Astrocyte (in vitro differentiated cells and primary cell): ENCODE results near the gene POU2F2. TPM values are rescaled to one million over a fixed set of nuclear protein-coding genes. Genes with fewer than 3 reads are reported as not detected.

Experiments
- DNase-seq: peaks from one replicate; pipeline ENCODE4 v3.0.0-alpha.2; 2010; ENCODE audit warnings: low read depth
- FAIRE-seq: peaks from 2 replicates; lab custom pipeline; 2011; peaks lifted over from hg19 to GRCh38; lab: Jason Lieb, UNC
- H2AFZ ChIP-seq: 2 replicates; pipeline ENCODE4 v1.6.0; 2012; ENCODE audit warnings: low read depth, low read length, inconsistent platforms
- H3K27ac ChIP-seq: 2 replicates; pipeline ENCODE4 v1.5.1; 2011; ENCODE audit warnings: low read depth, low read length, inconsistent platforms
- H3K27me3 ChIP-seq: 2 replicates; pipeline ENCODE4 v1.6.0; 2011; ENCODE audit warnings: low read length, inconsistent platforms; ENCODE audit not compliant: insufficient read depth
- H3K36me3 ChIP-seq: 2 replicates; pipeline ENCODE4 v1.5.1; 2011; ENCODE audit warnings: low read length, inconsistent platforms; ENCODE audit not compliant: insufficient read depth
- H3K4me1 ChIP-seq: 2 replicates; pipeline ENCODE4 v1.5.1; 2011; ENCODE audit warnings: low read length, inconsistent platforms; ENCODE audit not compliant: insufficient read depth
- H3K4me2 ChIP-seq: 2 replicates; pipeline ENCODE4 v1.6.0; 2012; ENCODE audit warnings: low read length, inconsistent platforms
- H3K4me3 ChIP-seq: 2 replicates; pipeline ENCODE4 v1.5.1; 2011; ENCODE audit warnings: low read depth, mild to moderate bottlenecking, low read length, inconsistent platforms; ENCODE audit not compliant: insufficient read depth
- H3K79me2 ChIP-seq: 2 replicates; pipeline ENCODE4 v1.6.0; 2012; ENCODE audit warnings: mild to moderate bottlenecking, low read length, inconsistent platforms; ENCODE audit not compliant: insufficient read depth
- H3K9ac ChIP-seq: 2 replicates; pipeline ENCODE4 v1.6.0; 2012; ENCODE audit warnings: mild to moderate bottlenecking, low read length, inconsistent platforms
- H3K9me3 ChIP-seq: 2 replicates; pipeline ENCODE4 v1.5.1; 2012; ENCODE audit warnings: low read depth, mild to moderate bottlenecking, low read length, inconsistent platforms; ENCODE audit not compliant: insufficient read depth
- H4K20me1 ChIP-seq: 2 replicates; pipeline ENCODE4 v1.6.0; 2012; ENCODE audit warnings: low read length, inconsistent platforms; ENCODE audit not compliant: insufficient read depth
- H3K27ac Mint-ChIP-seq: one replicate; pipeline ENCODE4 v1.8.0; 2021; ENCODE audit warnings: mild to moderate bottlenecking, mixed read lengths; ENCODE audit not compliant: unreplicated experiment
- H3K27me3 Mint-ChIP-seq: one replicate; pipeline ENCODE4 v1.8.0; 2021; ENCODE audit warnings: low read depth, mixed read lengths; ENCODE audit not compliant: unreplicated experiment
- H3K36me3 Mint-ChIP-seq: one replicate; pipeline ENCODE4 v1.8.0; 2021; ENCODE audit warnings: low read depth, mixed read lengths; ENCODE audit not compliant: unreplicated experiment
- H3K4me1 Mint-ChIP-seq: one replicate; pipeline ENCODE4 v1.8.0; 2021; ENCODE audit warnings: low read depth, mixed read lengths; ENCODE audit not compliant: unreplicated experiment
- H3K4me3 Mint-ChIP-seq: one replicate; pipeline ENCODE4 v1.8.0; 2021; ENCODE audit warnings: mild to moderate bottlenecking, moderate library complexity, mixed read lengths; ENCODE audit not compliant: unreplicated experiment
- H3K9me3 Mint-ChIP-seq: one replicate; pipeline ENCODE4 v1.8.0; 2021; ENCODE audit warnings: mild to moderate bottlenecking, mixed read lengths; ENCODE audit not compliant: unreplicated experiment
- EZH2 ChIP-seq: IDR thresholded peaks from 2 replicates; pipeline ENCODE4 v1.6.1; 2012; ENCODE audit warnings: mild to moderate bottlenecking, low read length, inconsistent platforms; ENCODE audit not compliant: insufficient read depth
- total RNA-seq: library from RNA; stranded (reverse); gene quantifications from 2 replicates; pipeline ENCODE4 v1.2.1, GENCODE V29; 2021
- TF ChIP-seq, protein P1 (sequence below): IDR thresholded peaks from 2 replicates; pipeline ENCODE4 v1.5.1; 2011; ENCODE audit warnings: low read depth, mild to moderate bottlenecking, inconsistent platforms, low read length, moderate library complexity; ENCODE audit not compliant: insufficient read depth

The POU2F2 gene
- total RNA-seq, 1 donor from 2014 or later: 8.3 TPM

DNA sequence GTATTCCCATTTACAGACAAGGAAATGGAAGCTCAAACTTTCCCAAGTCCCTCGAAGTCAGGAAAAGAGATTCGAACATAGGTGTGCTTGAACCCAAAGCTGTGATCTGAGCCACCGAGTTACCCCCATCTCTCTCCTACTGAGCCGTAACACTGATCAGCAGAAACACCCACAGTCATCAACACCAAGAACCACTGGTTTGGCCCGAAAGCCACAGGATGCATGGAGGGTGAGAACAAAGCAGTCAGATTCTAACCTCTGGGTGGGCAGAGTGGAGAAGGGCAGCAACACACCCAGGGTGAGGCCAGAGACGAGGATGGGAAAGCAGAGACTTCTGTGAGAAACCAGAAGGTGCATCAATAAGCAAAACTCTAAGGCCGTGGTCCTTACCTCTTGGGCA lies 27.7 kb upstream of the POU2F2 start:
- Histone ChIP-seq H3K79me2 (no peaks in the 10 kb centered on the region), H3K4me2 (no peak overlapping the region), H4K20me1 (peaks cover 3% of the 10 kb centered on the region), H3K4me1 (no peaks in the 10 kb centered on the region), H3K27me3 (peaks cover 41% of the 10 kb centered on the region), H3K4me3 (no peak overlapping the region), H3K27ac (no peak overlapping the region), H2AFZ (no peak overlapping the region), H3K36me3 (no peaks in the 10 kb centered on the region), H3K9me3 (no peaks in the 10 kb centered on the region), H3K9ac (no peak overlapping the region)
- no peak for TF ChIP-seq EZH2
- TF ChIP-seq, protein P1, sequence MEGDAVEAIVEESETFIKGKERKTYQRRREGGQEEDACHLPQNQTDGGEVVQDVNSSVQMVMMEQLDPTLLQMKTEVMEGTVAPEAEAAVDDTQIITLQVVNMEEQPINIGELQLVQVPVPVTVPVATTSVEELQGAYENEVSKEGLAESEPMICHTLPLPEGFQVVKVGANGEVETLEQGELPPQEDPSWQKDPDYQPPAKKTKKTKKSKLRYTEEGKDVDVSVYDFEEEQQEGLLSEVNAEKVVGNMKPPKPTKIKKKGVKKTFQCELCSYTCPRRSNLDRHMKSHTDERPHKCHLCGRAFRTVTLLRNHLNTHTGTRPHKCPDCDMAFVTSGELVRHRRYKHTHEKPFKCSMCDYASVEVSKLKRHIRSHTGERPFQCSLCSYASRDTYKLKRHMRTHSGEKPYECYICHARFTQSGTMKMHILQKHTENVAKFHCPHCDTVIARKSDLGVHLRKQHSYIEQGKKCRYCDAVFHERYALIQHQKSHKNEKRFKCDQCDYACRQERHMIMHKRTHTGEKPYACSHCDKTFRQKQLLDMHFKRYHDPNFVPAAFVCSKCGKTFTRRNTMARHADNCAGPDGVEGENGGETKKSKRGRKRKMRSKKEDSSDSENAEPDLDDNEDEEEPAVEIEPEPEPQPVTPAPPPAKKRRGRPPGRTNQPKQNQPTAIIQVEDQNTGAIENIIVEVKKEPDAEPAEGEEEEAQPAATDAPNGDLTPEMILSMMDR: no peak
- Mint-ChIP-seq H3K27me3 (peaks cover 76% of the 10 kb centered on the region), H3K27ac (no peak overlapping the region), H3K4me3 (no peak overlapping the region), H3K4me1 (no peaks in the 10 kb centered on the region), H3K9me3 (peaks cover 1% of the 10 kb centered on the region), H3K36me3 (peaks cover 4% of the 10 kb centered on the region)
- no peak for DNase-seq
- FAIRE-seq: no peak

DNA sequence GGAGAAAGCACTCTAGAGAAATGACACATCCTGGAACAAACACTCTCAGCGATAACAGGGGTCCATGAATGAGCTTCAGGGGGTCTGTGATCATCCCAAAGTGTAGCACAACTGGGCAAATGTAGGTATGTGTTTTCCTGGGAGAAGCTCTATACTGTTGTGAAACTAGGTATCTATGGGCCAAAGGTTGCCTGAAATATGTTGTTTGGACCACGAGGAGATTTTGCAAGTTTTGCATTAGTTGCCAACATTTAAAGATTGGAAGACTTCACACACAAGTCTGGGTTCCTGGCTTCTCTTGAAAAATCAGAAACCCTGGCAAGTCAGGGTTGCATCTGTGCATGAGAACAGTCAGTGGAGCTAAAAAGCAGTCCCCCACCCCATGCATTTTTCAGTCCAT lies 26.7 kb upstream of the POU2F2 start:
- Mint-ChIP-seq H3K27me3 (peaks cover 83% of the 10 kb centered on the region), H3K4me1 (no peaks in the 10 kb centered on the region), H3K27ac (no peak overlapping the region), H3K36me3 (peaks cover 4% of the 10 kb centered on the region), H3K4me3 (no peak overlapping the region), H3K9me3 (peaks cover 1% of the 10 kb centered on the region)
- TF ChIP-seq EZH2: no peak
- TF ChIP-seq, protein P1: no peak
- Histone ChIP-seq H4K20me1 (peaks cover 8% of the 10 kb centered on the region), H3K9me3 (no peaks in the 10 kb centered on the region), H3K4me3 (no peak overlapping the region), H3K4me1 (no peaks in the 10 kb centered on the region), H3K27ac (no peak overlapping the region), H3K79me2 (no peaks in the 10 kb centered on the region), H3K36me3 (no peaks in the 10 kb centered on the region), H3K4me2 (no peak overlapping the region), H3K27me3 (peaks cover 49% of the 10 kb centered on the region), H2AFZ (no peak overlapping the region), H3K9ac (no peak overlapping the region)
- FAIRE-seq (no peak), DNase-seq (no peak)

DNA sequence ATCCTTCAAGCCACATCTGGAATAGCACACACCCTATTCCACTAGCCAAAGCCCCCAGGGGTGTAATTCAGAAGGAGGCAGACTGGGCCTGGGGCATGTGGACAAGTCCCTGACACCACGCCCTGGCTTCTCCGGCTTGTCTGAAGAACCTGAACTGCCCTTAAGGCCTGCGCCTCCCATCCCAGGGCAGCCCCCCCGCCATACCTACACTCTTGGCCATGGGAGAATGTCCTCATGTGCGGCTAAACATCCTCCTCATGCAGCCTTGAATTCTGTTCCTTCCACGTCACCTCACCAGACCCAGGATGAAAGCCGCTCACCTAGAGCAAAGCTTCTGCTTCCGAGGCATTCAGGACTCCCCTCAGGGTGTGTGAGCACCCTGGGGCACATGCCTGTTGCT lies 24.3 kb upstream of the POU2F2 start:
- H3K9ac ChIP-seq: no peak overlapping the region
- DNase-seq (no peak), FAIRE-seq (no peak)
- no peaks in the 10 kb centered on the region for H3K36me3 ChIP-seq
- no peak overlapping the region for H3K4me3 Mint-ChIP-seq
- H3K79me2 ChIP-seq: no peaks in the 10 kb centered on the region
- no peak overlapping the region for H3K4me2 ChIP-seq
- peaks cover 1% of the 10 kb centered on the region for H3K9me3 Mint-ChIP-seq
- H4K20me1 ChIP-seq: peaks cover 5% of the 10 kb centered on the region
- H3K27me3 Mint-ChIP-seq: peaks cover 86% of the 10 kb centered on the region
- H3K27ac ChIP-seq: no peak overlapping the region
- TF ChIP-seq EZH2: no peak
- TF ChIP-seq, protein P1: no peak
- H2AFZ ChIP-seq: no peak overlapping the region
- H3K27ac Mint-ChIP-seq: no peak overlapping the region
- H3K4me3 ChIP-seq: no peak overlapping the region
- H3K36me3 Mint-ChIP-seq: peaks cover 6% of the 10 kb centered on the region
- H3K4me1 ChIP-seq: no peaks in the 10 kb centered on the region
- peaks cover 48% of the 10 kb centered on the region for H3K27me3 ChIP-seq
- H3K4me1 Mint-ChIP-seq: no peaks in the 10 kb centered on the region
- H3K9me3 ChIP-seq: no peaks in the 10 kb centered on the region
